ENCODE results near the gene NEDD9. TPM values are rescaled to one million over a fixed set of nuclear protein-coding genes. Genes with fewer than 3 reads are reported as not detected.

NEDD9 gene
- total RNA-seq, 1 experiment from 2014 or later: 11.5 TPM

GRCh38 chr6:11202513-11203305 lies 29.8 kb downstream of the NEDD9 start:
- DNase-seq (ENCODE audit: low read depth): peak; percentile 47

DNA sequence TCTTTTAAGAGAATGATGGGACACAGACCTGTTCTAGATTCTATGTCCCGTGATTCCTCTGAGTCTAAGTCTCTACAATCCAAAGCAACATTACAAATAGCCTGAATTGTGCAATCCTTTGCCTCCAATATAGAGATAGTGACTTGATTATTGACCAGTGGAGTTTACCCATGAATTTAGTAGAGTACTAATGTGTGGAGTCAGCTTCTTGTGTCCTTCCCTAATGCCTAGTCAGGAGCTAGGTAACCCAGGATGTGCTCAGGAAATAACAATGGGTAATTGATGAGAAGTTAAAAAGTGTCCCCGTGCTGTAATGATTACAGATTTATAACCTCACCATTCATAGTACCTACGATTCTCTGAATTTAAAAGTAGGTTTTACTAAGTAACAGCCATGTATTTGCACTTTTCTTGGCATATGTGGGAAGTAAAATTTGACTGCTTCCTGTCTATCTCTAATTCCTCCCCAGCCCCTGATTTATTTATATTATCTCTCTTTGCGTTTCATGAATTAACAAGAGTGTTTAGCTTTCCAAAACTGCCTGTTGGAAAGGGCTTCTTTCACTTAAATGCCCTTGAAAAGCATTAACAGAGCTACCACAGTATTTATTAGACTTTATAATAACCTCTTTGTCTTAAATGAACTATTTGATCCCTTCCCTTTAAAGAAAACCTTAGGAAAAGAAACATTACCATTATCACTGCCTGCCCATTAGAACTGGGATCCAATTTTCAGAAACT lies 30.5 kb downstream of the NEDD9 start:
- no peak for DNase-seq (ENCODE audit: low read depth)

DNA sequence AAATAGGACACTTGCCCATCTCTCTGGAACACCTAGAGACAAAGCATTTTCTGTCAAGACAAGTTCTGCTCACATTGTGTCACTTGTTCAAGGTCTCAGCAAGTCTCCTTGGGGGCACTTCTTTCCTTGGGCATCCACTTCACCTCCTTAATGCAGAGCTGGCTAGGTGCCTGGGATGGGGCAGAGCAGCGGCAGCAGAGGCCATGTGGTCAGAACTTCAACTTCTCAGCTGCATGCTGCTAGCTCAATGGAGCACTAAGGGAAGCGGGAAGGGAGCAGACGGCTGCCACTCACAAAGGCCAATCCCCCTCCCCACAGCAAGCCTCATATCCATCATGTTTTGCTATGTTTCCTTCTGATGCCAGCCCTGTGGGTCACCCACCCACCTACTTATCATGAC lies 31.5 kb downstream of the NEDD9 start:
- DNase-seq (ENCODE audit: low read depth): no peak

DNA sequence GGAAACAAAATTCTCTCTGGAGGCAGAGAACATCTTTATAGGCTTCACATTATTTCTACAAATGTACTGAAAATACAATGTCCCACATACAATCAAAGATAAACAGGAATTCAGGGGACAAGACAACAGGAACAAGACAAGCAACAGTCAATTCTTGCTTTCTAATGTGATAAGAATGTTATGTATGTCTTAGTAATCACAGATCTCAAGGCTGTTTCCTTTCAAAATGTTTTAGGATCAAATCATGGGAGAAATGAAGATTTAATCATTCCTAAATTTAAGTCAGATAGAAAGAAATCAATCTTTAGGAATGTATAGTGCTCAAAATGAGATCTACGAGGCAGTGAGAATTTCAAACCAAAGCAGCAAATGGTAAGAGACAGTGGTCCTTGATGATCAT lies 32.1 kb downstream of the NEDD9 start:
- no peak for DNase-seq (ENCODE audit: low read depth)

DNA sequence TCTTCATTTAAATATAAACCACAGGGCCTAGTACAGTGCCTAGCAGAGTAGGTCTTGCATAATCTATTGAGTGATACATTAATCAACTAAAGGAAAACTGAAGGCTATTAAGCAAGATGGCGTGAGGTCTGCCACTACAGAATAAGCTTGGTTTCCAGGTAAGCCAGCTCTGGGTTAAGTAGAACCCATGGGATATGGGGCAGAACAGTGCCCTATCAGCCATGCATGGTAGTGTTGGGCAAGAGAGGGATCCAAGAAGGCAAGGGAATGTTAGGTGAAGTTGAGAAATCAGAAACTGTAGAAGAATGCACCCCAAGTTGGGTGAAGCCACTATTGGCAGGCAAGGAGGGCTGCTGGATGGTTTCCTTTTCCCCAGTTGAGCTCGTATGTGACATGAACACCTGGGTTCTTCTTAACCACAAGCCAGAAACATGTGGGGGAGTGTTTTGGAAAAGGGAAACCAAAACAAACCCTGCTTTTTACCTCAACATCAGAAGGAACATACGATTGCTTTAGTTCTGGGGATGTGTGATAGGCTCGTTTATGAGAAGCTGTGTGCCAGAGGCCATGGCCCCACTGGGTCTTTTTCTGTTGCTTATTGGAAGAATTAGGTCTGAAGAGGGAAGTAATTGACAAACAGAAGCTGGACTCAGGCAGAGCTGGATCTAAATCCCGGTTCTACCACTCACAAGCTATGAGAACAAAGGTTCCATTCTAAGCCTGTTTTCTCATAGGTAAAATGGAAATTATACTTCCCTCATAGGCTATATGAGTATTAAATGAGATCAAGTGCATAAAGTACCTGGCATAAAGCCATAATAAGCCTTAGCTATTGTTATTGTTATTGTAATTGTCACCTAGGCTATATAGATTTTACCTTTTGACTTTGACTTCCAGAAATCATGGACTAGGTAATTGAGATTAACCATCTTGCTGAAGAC lies 33.5 kb downstream of the NEDD9 start:
- peak; percentile 49 for DNase-seq (ENCODE audit: low read depth)

GRCh38 chr6:11197850-11198249 lies 34.6 kb downstream of the NEDD9 start:
- DNase-seq (ENCODE audit: low read depth): no peak

- peak; percentile 69 for DNase-seq (ENCODE audit: low read depth)
Measured at GRCh38 chr6:11197175-11197536, 35.3 kb downstream of the NEDD9 start.

DNA sequence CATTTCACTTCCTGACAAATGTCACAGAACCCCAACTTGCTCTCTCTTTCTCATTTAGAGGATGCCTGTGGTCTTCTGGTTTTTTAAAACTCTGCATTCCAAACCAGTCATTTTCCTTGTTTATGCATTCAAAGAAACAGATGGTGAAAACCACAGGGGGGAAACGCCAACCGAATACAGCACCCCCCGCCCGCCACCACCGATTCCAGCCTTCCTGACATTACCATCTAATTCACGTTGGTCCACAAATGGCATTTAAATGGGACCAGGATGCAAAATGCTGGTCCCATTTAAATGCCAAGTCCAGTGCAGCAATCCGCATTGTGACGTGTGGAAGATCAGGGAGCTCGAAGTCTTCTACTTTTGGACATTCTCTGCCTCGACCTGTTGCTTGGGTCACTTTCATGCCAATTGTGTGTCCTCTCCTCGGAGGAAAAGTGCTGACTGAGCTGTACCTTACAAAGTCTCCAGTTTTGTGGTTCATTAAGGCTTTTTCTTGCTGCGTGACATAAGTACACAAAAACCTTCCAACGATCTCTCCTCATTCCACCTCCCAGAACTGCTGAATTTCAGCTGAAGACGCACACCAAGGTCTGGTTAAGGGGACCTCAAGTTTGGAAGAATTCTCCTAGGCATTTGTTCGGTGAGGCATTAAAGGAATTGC lies 35.8 kb downstream of the NEDD9 start:
- DNase-seq (ENCODE audit: low read depth): peak; percentile 89

GRCh38 chr6:11194356-11195218 lies 37.9 kb downstream of the NEDD9 start:
- no peak for DNase-seq (ENCODE audit: low read depth)

DNA sequence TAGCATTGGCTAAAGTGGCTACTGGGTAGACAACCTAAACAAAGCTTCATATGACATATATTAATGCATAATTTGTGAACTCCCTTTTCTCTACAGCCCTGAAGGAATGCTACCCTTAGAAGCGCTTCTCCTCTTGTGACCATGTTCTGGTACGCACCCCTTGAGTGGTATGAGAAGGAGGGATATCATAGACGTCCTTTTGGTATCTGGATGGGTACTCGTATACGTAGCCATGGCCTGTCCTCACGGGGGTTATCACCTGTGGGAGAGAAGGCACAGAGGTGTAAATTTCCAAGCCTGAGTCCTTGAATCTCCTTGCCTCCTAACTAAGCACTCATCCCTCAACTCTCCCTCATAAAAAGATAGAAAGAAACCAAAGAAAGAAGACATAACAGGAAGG lies 39.0 kb downstream of the NEDD9 start:
- no peak for DNase-seq (ENCODE audit: low read depth)

DNA sequence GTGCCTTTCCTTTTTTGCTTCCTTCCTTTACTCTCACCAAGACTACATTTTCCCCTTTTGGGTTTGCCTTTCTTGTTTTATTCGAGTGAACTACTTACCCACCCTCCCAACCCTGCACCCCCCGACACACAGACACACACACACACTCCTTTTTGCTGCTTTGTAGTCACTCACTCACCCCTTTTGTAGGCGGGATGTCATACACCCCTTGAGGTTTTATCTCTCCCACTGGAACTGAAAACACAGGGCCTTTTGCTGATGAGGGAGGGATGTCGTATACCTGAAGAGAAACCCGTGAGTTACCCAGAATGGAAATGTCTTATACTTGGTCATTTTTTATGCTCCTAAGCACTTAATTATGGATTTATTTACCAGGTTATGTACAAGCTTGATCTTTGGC lies 40.3 kb downstream of the NEDD9 start:
- DNase-seq (ENCODE audit: low read depth): no peak

- DNase-seq (ENCODE audit: low read depth): no peak
Measured at GRCh38 chr6:11190625-11191245, 41.7 kb downstream of the NEDD9 start.

DNA sequence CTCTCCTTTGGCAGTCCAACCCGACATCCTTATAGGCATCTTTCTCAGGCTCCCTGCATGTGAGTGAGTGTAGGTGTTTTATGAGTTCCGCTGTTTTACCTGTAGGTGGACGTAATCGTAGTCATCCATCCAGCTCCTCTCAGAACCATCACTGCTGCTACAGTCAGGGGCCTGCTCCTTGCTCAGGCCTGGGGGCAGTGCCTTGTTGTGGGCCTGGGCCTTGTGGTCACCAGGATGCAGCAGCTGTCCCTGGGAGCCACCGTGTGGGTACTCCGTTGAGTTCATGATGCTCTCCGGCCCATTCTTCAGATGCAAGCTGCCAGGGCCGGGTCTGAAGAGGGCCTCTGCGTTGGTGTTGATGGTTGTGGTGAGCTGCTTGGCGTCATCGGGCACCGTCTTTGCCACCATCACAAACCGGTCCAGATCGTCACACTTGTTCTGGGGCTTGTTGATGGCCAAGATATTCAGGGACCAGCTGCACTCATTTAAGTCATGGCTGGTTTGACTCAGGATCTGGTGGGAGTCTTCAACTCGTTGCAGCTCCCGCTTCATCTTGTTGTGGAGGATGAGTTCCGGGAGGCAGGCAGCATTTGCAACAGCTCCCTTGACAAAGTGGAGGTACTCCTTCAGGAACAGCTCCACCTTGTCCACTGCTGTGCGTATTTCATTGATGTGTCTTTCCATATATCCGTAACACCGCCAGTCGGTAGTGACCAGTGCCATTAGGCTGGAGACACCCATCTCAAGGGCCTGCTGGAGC lies 42.4 kb downstream of the NEDD9 start:
- no peak for DNase-seq (ENCODE audit: low read depth)

DNA sequence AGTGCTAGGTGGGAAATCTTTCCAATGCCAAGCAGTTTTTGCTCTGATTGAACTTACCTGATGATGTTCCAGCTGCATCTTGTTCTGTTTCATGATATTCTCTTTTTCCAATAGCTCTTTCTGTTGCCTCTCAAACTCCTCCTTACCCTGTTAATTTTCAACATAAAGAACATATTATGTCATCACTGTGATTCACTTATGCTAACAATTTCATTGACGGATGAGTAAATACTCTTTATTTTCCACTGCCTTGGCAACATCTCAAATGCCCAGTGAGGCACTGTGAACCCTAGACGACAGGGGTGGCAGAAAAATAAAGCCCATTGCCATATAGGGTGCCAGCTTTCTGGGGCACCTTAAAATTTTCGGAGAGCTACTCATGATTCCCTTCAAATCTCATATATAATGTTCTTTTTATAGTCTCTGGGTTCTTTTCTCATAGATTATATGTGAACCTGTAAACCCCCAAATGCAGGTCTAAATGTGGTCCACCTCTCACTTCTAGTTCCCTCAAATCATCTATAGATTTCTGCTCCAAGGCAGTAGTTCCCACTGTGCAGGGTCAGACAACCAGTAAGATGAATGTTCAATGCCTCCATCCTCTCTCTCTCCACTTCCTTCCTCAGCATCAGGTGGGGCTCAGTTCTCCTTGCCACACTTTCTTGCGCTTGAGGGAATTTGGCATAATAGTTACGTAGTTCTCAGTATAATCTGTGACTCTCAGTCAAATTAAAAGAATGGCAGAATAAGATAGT lies 44.1 kb downstream of the NEDD9 start:
- no peak for DNase-seq (ENCODE audit: low read depth)

DNA sequence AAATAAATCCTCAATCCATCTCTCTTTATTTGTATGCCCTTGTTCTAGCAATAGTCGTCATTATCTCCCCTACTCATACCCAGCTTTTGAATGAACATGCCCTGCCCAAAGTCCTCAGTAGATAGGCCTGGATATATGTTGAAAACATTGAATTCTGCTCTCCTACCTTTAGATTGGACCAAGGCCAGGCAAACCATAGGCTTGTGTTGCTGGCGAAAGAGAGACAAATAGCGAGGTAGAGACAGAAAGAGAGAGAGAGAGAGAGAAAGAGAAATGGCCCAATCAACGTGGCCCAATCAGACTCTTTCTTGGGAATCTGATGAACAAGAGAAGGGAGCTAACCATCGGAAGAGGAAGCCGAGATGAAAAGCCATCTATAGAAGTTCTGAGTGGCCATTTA lies 45.2 kb downstream of the NEDD9 start:
- no peak for DNase-seq (ENCODE audit: low read depth)

DNA sequence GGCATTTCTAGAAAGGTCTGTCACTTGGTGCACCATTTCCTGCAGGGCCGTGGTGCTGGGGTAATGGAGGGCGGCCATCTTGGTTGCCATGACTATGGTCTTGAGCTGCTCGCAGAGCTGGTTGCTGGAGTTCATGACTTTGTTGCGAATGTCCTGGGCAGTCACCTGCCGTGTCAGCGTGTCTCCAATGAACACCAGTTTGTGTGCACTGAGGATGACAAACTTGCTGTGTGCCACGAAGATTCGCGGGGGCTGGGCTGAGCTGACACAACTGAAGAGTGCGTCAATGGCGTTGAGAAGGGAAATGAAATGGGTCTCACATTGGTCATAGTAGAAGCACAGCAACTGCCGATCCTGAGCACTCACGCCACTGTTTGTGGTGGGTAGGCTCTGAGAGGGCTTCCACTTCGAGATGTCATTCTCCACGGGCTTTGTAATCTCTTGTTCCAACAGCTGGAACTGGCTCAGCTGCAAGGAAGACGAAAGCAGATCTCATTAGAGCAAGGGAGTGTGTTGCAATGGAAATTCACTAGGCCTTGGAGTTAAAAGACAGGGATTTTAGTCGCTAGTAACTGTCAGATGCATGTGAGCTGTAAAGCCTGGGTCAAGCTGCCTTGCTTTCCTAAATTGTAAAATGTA lies 47.1 kb downstream of the NEDD9 start:
- DNase-seq (ENCODE audit: low read depth): no peak

DNA sequence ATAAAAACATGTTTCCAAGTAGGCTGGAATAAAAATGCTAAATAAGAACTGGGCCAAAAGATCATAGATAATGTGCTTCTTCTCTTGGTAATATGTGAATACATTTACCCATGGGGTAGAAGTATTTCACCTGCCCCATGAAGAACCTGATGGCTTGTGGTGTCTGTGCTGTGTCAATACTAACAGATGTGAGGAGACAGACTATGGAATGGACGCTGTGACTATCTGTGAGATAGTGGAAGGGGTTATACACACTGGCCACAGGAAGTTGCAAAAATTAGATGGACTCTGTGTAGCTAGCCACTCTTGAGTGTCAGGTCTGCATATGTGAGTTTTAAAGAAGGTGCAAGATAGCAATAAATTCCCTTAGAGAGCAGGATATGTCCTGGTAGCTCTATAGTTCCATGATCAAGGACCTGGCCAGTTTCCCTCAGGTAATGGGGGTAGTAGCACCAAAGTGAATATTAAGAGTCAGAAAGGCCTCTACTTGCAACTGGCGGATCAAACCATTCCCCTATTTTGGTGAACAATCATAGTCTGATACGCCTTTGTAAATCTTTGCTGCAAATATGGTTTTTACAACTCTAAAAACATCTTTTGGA lies 48.6 kb downstream of the NEDD9 start:
- no peak for DNase-seq (ENCODE audit: low read depth)

All from RPMI7951 (cell line).